Caco-2 (cell line): ENCODE results near the gene GRID1. TPM values are rescaled to one million over a fixed set of nuclear protein-coding genes. Genes with fewer than 3 reads are reported as not detected.

Experiments used
- BruUV-seq: library from RNA; stranded (reverse); fragments of 400-500 nt; replicated peaks from 2 replicates; lab custom pipeline; 2021; lab: Mats Ljungman, UMichigan
- CTCF ChIA-PET: fragments of 300-600 bp; sonication (Branson Sonifier 250); formaldehyde crosslinking; loops from one replicate; lab custom pipeline; 2022; ENCODE audit warnings: antibody characterized with exemption; lab: Charles Lee
- POLR2A ChIA-PET: fragments of 300-600 bp; sonication (Branson Sonifier 250); formaldehyde crosslinking; loops from one replicate; lab custom pipeline; 2022; ENCODE audit warnings: antibody characterized with exemption; lab: Charles Lee
- DNase-seq, 2 experiments: peaks; one replicate each; pipeline versions ENCODE4 v3.0.0 to v3.0.0-alpha.2; 2020 to 2022
- H3K27me3 ChIP-seq: replicated peaks from 2 replicates; pipeline ENCODE4 v1.6.0; 2011; ENCODE audit warnings: low read length; ENCODE audit not compliant: control insufficient read depth, insufficient read depth
- H3K36me3 ChIP-seq: 2 replicates; pipeline ENCODE4 v1.5.1; 2011; ENCODE audit warnings: low read length; ENCODE audit not compliant: control insufficient read depth, insufficient read depth
- H3K4me1 ChIP-seq: fragments of 250-450 bp; sonication (Bioruptor Pico); 2 replicates; pipeline ENCODE4 v1.5.1; 2020; ENCODE audit warnings: mild to moderate bottlenecking
- H3K4me3 ChIP-seq: 2 replicates; pipeline ENCODE4 v1.5.1; 2011; ENCODE audit warnings: low read depth, mild to moderate bottlenecking, control low read depth, low read length
- H3K9me3 ChIP-seq: fragments of 250-450 bp; sonication (Bioruptor Pico); 2 replicates; pipeline ENCODE4 v1.5.1; 2020; ENCODE audit warnings: mild to moderate bottlenecking, moderate library complexity
- H3K27ac Mint-ChIP-seq: one replicate; pipeline ENCODE4 v1.8.0; 2022; ENCODE audit warnings: mixed read lengths; ENCODE audit not compliant: unreplicated experiment
- H3K27me3 Mint-ChIP-seq: one replicate; pipeline ENCODE4 v1.8.0; 2022; ENCODE audit warnings: mixed read lengths; ENCODE audit not compliant: insufficient read depth, unreplicated experiment
- H3K36me3 Mint-ChIP-seq: one replicate; pipeline ENCODE4 v1.8.0; 2022; ENCODE audit warnings: mild to moderate bottlenecking, mixed read lengths; ENCODE audit not compliant: insufficient read depth, unreplicated experiment
- H3K4me1 Mint-ChIP-seq: one replicate; pipeline ENCODE4 v1.8.0; 2022; ENCODE audit warnings: low read depth, mixed read lengths; ENCODE audit not compliant: unreplicated experiment
- H3K4me3 Mint-ChIP-seq: one replicate; pipeline ENCODE4 v1.8.0; 2022; ENCODE audit warnings: mild to moderate bottlenecking, moderate library complexity, mixed read lengths; ENCODE audit not compliant: unreplicated experiment
- H3K9me3 Mint-ChIP-seq: one replicate; pipeline ENCODE4 v1.8.0; 2022; ENCODE audit warnings: mixed read lengths; ENCODE audit not compliant: unreplicated experiment
- CTCF ChIP-seq, 2 experiments: fragments of 200-600 bp in 1 of 2; IDR thresholded peaks; 1 replicate in 1 of 2; 2 replicates in 1 of 2; pipeline versions ENCODE4 v1.5.1 to v1.8.0; 2011 to 2022; ENCODE audit warnings: antibody characterized with exemption in 1 of 2, control low read depth in 1 of 2, inconsistent platforms in 1 of 2, low read depth in 1 of 2, low read length in 1 of 2, mild to moderate bottlenecking in 1 of 2, moderate library complexity in 1 of 2; ENCODE audit not compliant: insufficient read depth in 1 of 2, severe bottlenecking in 1 of 2, unreplicated experiment in 1 of 2
- intact Hi-C: fragments of 100-400 bp; cut with micrococcal nuclease; formaldehyde crosslinking; loops from one replicate; pipeline ENCODE4 v1.10.0; 2022; ENCODE audit not compliant: unreplicated experiment
- total RNA-seq: library from RNA; stranded (reverse); gene quantifications from 2 replicates; pipeline ENCODE4 v1.2.3, GENCODE V29; 2022

GRID1 gene
- total RNA-seq, 1 experiment from 2014 or later: 8.0 TPM

- POLR2A ChIA-PET: no interaction called here
- Histone ChIP-seq H3K4me3 (no peak overlapping the region), H3K4me1 (no peaks in the 10 kb centered on the region), H3K9me3 (0 out of 2 replicates have a peak, but pooled peaks cover 5% of the 10 kb centered on the region), H3K36me3 (no peaks in the 10 kb centered on the region), H3K27me3 (no peaks in the 10 kb centered on the region)
- TF ChIP-seq CTCF (IDR thresholded peaks at IDR 0.05; ENCODE audit: insufficient read depth in 1 of 2, low read depth in 1 of 2, low read length in 1 of 2, severe bottlenecking in 1 of 2, unreplicated experiment in 1 of 2): no peak
- intact Hi-C loops: no loop called here
- DNase-seq: no peak
- Mint-ChIP-seq H3K4me1 (no peaks in the 10 kb centered on the region), H3K27ac (no peak overlapping the region), H3K27me3 (peaks cover 3% of the 10 kb centered on the region), H3K9me3 (peaks cover 2% of the 10 kb centered on the region), H3K4me3 (no peak overlapping the region), H3K36me3 (no peaks in the 10 kb centered on the region)
- CTCF ChIA-PET: no interaction called here
- no TSS peak for BruUV-seq
Observed at GRCh38 chr10:86037096-86037495, 329.5 kb downstream of the GRID1 start.

- Histone ChIP-seq H3K27me3 (no peaks in the 10 kb centered on the region), H3K9me3 (0 out of 2 replicates have a peak, but pooled peaks cover 5% of the 10 kb centered on the region), H3K36me3 (no peaks in the 10 kb centered on the region), H3K4me1 (no peaks in the 10 kb centered on the region), H3K4me3 (no peak overlapping the region)
- no peak for DNase-seq
- intact Hi-C loops: no loop called here
- Mint-ChIP-seq H3K4me3 (no peak overlapping the region), H3K27me3 (peaks cover 3% of the 10 kb centered on the region), H3K27ac (no peak overlapping the region), H3K9me3 (peaks cover 8% of the 10 kb centered on the region), H3K4me1 (no peaks in the 10 kb centered on the region), H3K36me3 (no peaks in the 10 kb centered on the region)
- POLR2A ChIA-PET: no interaction called here
- CTCF ChIA-PET: no interaction called here
- BruUV-seq: no TSS peak
- no peak for TF ChIP-seq CTCF (IDR thresholded peaks at IDR 0.05; ENCODE audit: insufficient read depth in 1 of 2, low read depth in 1 of 2, low read length in 1 of 2, severe bottlenecking in 1 of 2, unreplicated experiment in 1 of 2)
Observed at GRCh38 chr10:86036544-86036831, 330.1 kb downstream of the GRID1 start.

- Histone ChIP-seq H3K36me3 (no peaks in the 10 kb centered on the region), H3K4me3 (no peak overlapping the region), H3K4me1 (no peaks in the 10 kb centered on the region), H3K27me3 (no peaks in the 10 kb centered on the region), H3K9me3 (0 out of 2 replicates have a peak, but pooled peaks cover 5% of the 10 kb centered on the region)
- intact Hi-C loops: no loop called here
- H3K27ac Mint-ChIP-seq: no peak overlapping the region
- BruUV-seq: no TSS peak
- peaks cover 12% of the 10 kb centered on the region for H3K9me3 Mint-ChIP-seq
- H3K36me3 Mint-ChIP-seq: no peaks in the 10 kb centered on the region
- ChIA-PET POLR2A (no interaction called here), CTCF (no interaction called here)
- H3K27me3 Mint-ChIP-seq: peaks cover 3% of the 10 kb centered on the region
- H3K4me1 Mint-ChIP-seq: no peaks in the 10 kb centered on the region
- DNase-seq: no peak
- no peak for TF ChIP-seq CTCF (IDR thresholded peaks at IDR 0.05; ENCODE audit: insufficient read depth in 1 of 2, low read depth in 1 of 2, low read length in 1 of 2, severe bottlenecking in 1 of 2, unreplicated experiment in 1 of 2)
- H3K4me3 Mint-ChIP-seq: no peak overlapping the region
Observed at GRCh38 chr10:86035791-86036543, 330.6 kb downstream of the GRID1 start.
